C4-2B (cell line): ENCODE data around the gene FCHSD2.

Experiments used
- ZFX ChIP-seq: fragments of 450-650 bp; IDR thresholded peaks from 2 replicates; pipeline ENCODE4 v1.6.1; 2017
- TF ChIP-seq, protein P1 (sequence below): fragments of 450-650 bp; conservative IDR thresholded peaks from 2 replicates; pipeline ENCODE4 v1.5.1; 2017; ENCODE audit warnings: mild to moderate bottlenecking

DNA sequence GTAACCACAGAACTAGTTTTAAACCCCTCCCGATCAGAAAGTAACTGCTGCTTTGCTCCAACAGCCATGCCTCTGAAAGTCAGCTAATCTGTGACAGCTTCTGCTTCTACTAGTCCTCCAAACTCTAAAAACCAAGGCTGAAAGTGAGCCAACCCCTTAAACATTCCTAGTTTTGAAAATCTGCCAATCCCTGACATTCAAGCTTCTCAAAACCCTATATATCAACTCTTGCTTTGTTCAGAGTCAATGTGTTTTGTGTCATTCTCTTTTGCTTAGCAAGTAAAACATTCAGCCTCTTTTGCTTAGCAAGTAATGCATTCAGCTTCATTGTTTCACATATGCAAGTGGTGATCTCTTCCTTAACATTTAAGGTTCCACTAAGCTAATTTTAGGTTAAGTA is 271.0 kb downstream of the FCHSD2 start:
- TF ChIP-seq ZFX, result no peak
- TF ChIP-seq, protein P1, sequence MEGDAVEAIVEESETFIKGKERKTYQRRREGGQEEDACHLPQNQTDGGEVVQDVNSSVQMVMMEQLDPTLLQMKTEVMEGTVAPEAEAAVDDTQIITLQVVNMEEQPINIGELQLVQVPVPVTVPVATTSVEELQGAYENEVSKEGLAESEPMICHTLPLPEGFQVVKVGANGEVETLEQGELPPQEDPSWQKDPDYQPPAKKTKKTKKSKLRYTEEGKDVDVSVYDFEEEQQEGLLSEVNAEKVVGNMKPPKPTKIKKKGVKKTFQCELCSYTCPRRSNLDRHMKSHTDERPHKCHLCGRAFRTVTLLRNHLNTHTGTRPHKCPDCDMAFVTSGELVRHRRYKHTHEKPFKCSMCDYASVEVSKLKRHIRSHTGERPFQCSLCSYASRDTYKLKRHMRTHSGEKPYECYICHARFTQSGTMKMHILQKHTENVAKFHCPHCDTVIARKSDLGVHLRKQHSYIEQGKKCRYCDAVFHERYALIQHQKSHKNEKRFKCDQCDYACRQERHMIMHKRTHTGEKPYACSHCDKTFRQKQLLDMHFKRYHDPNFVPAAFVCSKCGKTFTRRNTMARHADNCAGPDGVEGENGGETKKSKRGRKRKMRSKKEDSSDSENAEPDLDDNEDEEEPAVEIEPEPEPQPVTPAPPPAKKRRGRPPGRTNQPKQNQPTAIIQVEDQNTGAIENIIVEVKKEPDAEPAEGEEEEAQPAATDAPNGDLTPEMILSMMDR, result no peak
